ENCODE data around the gene PDE3B.
"Not testable (repeated sequence)": the region's sequence is repeated elsewhere in the genome, so short reads cannot be mapped to it uniquely, and the experiment has no call there.

The PDE3B gene

DNA sequence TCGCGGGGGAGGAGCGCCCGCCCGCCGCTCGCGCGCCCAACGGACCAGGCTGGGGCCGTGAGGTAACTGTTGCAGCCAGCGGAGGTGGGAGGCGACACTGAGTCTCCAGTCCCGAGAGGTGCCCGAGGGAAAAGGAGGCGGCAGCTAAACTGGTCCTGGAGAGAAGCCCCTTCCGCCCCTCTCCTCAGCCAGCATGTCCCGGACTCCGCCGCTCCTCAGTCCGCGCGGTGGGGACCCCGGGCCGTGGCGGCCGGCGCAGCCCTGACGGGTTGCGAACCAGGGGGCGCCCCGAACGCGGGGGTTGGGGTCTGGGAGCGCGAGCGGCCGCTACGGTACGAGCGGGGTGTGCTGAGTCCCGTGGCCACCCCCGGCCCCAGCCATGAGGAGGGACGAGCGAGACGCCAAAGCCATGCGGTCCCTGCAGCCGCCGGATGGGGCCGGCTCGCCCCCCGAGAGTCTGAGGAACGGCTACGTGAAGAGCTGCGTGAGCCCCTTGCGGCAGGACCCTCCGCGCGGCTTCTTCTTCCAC lies at the start of gene PDE3B:
Gene PDE3B (plus strand): TSS at position 108 of the 529 bp plus-strand sequence. CDS start 272 bp downstream, at position 380.
- no peak for TF ChIP-seq CTCF (IDR thresholded peaks at IDR 0.05; ENCODE audit: borderline replicate concordance, insufficient read depth, low read depth, low read length)
- H3K4me3 ChIP-seq (ENCODE audit: low read depth, low read length) = peak within 1 kb of the TSS; percentile 39

DNA sequence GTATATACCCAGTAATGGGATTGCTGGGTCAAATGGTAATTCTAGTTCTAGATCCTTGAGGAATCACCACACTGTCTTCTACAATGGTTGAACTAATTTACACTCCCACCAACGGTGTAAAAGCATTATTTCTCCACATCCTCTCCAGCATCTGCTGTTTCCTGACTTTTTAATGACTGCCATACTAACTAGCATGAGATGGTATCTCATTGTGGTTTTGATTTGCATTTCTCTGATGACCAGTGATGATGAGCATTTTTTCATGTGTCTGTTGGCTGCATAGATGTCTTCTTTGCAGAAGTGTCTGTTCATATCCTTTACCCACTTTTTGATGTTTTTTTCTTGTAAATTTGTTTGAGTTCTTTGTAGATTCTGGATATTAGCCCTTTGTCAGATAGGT lies 48.3 kb upstream of the PDE3B start:
- H3K4me3 ChIP-seq (ENCODE audit: low read depth, low read length) = not testable (repeated sequence)

GRCh38 chr11:14607713-14608112 lies 35.9 kb upstream of the PDE3B start:
- TF ChIP-seq CTCF (IDR thresholded peaks at IDR 0.05; ENCODE audit: borderline replicate concordance, insufficient read depth, low read depth, low read length) = no peak
- no peak overlapping the region for H3K4me3 ChIP-seq (ENCODE audit: low read depth, low read length)

DNA sequence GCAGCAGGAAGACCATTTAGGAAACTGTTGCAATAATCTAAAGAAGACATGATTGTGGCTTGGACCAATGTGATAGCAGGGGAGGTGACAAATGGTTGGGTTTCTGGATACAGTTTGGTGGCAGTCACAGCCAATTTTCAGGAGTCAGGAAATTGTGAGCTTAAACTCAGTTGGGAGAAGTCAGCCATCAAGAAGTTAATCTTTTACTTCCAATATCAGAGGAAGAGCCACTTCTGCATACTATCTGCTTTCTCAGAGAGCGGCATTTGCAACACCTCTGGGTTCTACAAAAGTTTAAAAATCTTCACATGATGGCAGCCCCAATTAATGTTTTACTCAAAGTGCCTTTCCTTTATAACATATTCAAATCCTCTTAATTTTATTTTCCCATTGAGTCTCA lies 33.7 kb upstream of the PDE3B start:
- H3K4me3 ChIP-seq (ENCODE audit: low read depth, low read length) = no peak overlapping the region
- TF ChIP-seq CTCF (IDR thresholded peaks at IDR 0.05; ENCODE audit: borderline replicate concordance, insufficient read depth, low read depth, low read length) = no peak

DNA sequence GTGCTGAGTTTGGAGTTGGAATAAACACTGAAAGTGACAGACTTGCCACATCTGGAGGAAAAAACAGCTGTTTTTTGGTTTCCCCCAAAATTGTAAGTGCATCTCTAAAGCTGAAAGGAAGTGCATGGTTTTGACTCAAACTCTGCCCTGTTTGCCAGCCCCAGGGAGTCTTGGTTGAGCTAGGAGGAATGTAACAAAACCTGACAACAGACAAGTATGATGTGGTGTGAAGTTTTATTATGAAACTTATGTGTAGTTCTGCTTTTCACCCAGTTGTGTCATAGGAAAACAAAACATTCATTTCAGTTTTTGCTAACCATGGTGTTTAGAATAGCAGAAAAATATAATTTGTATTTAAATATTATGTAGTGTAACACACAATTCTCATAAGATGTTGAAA lies 31.7 kb upstream of the PDE3B start:
- no peak for TF ChIP-seq CTCF (IDR thresholded peaks at IDR 0.05; ENCODE audit: borderline replicate concordance, insufficient read depth, low read depth, low read length)
- no peak overlapping the region for H3K4me3 ChIP-seq (ENCODE audit: low read depth, low read length)

GRCh38 chr11:14612694-14613093 lies 30.9 kb upstream of the PDE3B start:
- no peak overlapping the region for H3K4me3 ChIP-seq (ENCODE audit: low read depth, low read length)
- no peak for TF ChIP-seq CTCF (IDR thresholded peaks at IDR 0.05; ENCODE audit: borderline replicate concordance, insufficient read depth, low read depth, low read length)

DNA sequence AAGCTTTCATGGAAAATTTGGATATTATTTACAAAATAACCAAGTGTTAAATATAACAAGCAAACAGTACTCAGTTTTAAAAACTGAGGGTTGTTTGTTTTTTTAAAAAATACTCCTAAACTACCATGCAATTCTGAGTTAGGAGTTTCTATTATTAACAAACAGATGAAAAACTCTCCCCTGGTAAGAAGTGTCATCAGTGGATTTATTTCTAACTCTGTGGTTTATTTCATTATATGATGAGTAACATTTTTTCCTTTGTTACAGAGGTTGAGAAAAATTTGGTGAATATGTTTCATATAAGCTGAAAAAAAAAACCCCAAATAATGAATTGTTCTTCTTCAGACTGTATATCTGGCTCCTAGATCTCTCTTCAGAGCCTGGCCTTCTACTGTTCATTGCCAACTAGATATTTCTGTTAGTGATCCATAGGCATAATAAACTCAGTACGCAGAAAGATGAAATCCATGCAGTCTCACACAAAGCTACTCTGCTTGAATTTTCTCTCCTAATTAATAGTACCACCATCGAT lies 29.4 kb upstream of the PDE3B start:
- TF ChIP-seq CTCF (IDR thresholded peaks at IDR 0.05; ENCODE audit: borderline replicate concordance, insufficient read depth, low read depth, low read length) = no peak
- no peak overlapping the region for H3K4me3 ChIP-seq (ENCODE audit: low read depth, low read length)

Measured in GM12875 (cell line).